Kidney (tissue), 14 donors: Measurements from ENCODE around the gene DPP9. TPM values are rescaled to one million over a fixed set of nuclear protein-coding genes. Genes with fewer than 3 reads are reported as not detected.
A peak's percentile ranks its signal among the peaks of the same experiment; 100 is the strongest.

Source experiments
- DNase-seq, 5 donors: peaks; one replicate each; pipeline ENCODE4 v3.0.0-alpha.2; 2013 to 2020
- FAIRE-seq: peaks from 2 replicates; lab custom pipeline; 2012; peaks lifted over from hg19 to GRCh38; lab: Jason Lieb, UNC
- H3K27ac ChIP-seq, 2 donors: one replicate each; pipeline ENCODE4 v1.7.0; 2013; ENCODE audit warnings: low read depth in 2 of 2, low read length in 2 of 2, inconsistent platforms in 1 of 2
- H3K27me3 ChIP-seq: one replicate; pipeline ENCODE4 v1.7.1; 2013; ENCODE audit warnings: low read length, inconsistent platforms; ENCODE audit not compliant: control insufficient read depth, insufficient read depth
- H3K36me3 ChIP-seq, 3 donors: one replicate each; pipeline versions ENCODE4 v1.7.0 to v1.7.1; 2013; ENCODE audit warnings: low read length in 3 of 3, control low read depth in 1 of 3, inconsistent platforms in 1 of 3; ENCODE audit not compliant: insufficient read depth in 3 of 3, control insufficient read depth in 2 of 3
- H3K4me1 ChIP-seq, 3 donors: one replicate each; pipeline versions ENCODE4 v1.7.0 to v1.7.1; 2013; ENCODE audit warnings: low read length in 3 of 3, inconsistent platforms in 1 of 3, low read depth in 1 of 3; ENCODE audit not compliant: control insufficient read depth in 2 of 3, insufficient read depth in 2 of 3
- H3K4me3 ChIP-seq, 3 donors: one replicate each; pipeline versions ENCODE4 v1.7.0 to v1.8.1; 2013; ENCODE audit warnings: low read length in 3 of 3, control low read depth in 1 of 3, inconsistent platforms in 1 of 3
- H3K9ac ChIP-seq, 3 donors: one replicate each; pipeline versions ENCODE4 v1.7.0 to v1.7.1; 2013; ENCODE audit warnings: low read length in 3 of 3, control low read depth in 1 of 3, inconsistent platforms in 1 of 3
- H3K9me3 ChIP-seq, 3 donors: one replicate each; pipeline versions ENCODE4 v1.7.0 to v1.7.1; 2013; ENCODE audit warnings: low read length in 3 of 3, control low read depth in 1 of 3, inconsistent platforms in 1 of 3; ENCODE audit not compliant: control insufficient read depth in 2 of 3, insufficient read depth in 1 of 3
- intact Hi-C: fragments of 100-400 bp; cut with DNase I; formaldehyde crosslinking; loops from one replicate; pipeline ENCODE4 v1.11.1; 2022
- polyA plus RNA-seq: library from polyadenylated mRNA; stranded (reverse); fragments of 350-450 nt; fragmentation: Illumina TruSeq; extraction: RNeasy Lipid Tissue Mini Kit (QIAGEN cat#74804); gene quantifications from one replicate; pipeline ENCODE4 v1.2.3, GENCODE V29; 2014; ENCODE audit warnings: low read depth, low replicate concordance; ENCODE audit not compliant: insufficient read depth
- total RNA-seq: library from RNA; stranded (reverse); fragmentation: NEBNext Ultra II Directional; extraction: Animal tissue kit (Norgen Biotek cat#: 25700); gene quantifications from one replicate; pipeline ENCODE4 v1.2.1, GENCODE V29; 2021
- TF ChIP-seq, protein P1 (sequence below): IDR thresholded peaks from 3 replicates; pipeline ENCODE4 v1.5.1; 2012; ENCODE audit warnings: mild to moderate bottlenecking, moderate library complexity, borderline replicate concordance; ENCODE audit not compliant: insufficient read depth; ENCODE audit errors: extremely low read depth
- donor health status: control.
- donor health status: control.
- donor health status: control.
- donor health status: control.
- donor health status: control.
- donor health status: DM: yes; HTN: yes; CAD: no.
- donor health status: Normal renal cell carcinoma (clear cell type).

The DPP9 gene
- total and polyA plus RNA-seq, 2 donors from 2014 or later: 14.0 to 61.9 TPM

DNA sequence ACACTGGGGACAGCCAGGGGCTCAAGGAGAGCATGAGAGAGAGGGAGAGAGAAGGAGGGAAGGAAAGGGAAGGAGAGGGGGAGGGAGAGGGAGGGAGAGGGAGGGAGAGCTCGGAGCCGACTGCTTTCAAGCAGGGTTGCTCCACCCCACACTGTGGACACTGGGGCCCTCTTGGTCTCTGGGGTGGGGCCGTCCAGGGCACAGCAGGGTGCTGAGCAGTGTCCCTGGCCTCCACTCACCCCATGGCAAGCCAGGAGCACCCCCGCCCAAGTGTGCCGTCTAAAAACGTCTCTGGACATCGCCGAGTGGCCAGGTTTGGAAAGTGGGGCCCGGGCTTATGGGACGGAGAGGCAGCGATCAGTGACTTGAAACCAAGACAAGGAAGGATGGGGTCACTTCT lies 20.9 kb downstream of the DPP9 start:
- H3K4me3 ChIP-seq: no peak overlapping the region
- peak in 1 of 5 donors; percentile 62 for DNase-seq

DNA sequence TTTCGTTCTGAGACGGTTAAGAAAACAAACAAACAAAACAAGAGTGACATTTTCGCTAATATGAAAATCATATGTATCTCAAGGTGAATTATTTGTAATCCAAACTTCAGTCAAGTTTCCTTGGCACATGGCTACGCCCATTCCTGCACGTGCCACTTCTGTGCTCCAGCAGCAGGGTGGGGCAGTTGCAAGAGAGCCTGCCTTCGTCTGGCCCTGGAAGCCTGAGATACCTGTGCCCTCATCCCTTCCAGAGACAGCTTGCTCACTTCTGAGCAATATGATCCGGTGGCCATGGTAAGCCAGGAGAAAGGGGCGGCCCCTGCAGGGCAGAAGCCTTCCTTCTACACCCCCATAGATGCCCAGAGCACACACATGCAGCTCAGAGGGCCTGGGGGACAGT lies 22.1 kb downstream of the DPP9 start:
- Histone ChIP-seq H3K9ac (no peak overlapping the region), H3K27me3 (no peaks in the 10 kb centered on the region), H3K9me3 (no peaks in the 10 kb centered on the region), H3K36me3 (peaks cover 0 to 45% (median 15%) of the 10 kb centered on the region in 3 donors), H3K4me3 (no peak overlapping the region), H3K4me1 (no peaks in the 10 kb centered on the region), H3K27ac (no peak overlapping the region)
- intact Hi-C loops: no loop called here
- DNase-seq (no peak), FAIRE-seq (no peak)
- TF ChIP-seq, protein P1, sequence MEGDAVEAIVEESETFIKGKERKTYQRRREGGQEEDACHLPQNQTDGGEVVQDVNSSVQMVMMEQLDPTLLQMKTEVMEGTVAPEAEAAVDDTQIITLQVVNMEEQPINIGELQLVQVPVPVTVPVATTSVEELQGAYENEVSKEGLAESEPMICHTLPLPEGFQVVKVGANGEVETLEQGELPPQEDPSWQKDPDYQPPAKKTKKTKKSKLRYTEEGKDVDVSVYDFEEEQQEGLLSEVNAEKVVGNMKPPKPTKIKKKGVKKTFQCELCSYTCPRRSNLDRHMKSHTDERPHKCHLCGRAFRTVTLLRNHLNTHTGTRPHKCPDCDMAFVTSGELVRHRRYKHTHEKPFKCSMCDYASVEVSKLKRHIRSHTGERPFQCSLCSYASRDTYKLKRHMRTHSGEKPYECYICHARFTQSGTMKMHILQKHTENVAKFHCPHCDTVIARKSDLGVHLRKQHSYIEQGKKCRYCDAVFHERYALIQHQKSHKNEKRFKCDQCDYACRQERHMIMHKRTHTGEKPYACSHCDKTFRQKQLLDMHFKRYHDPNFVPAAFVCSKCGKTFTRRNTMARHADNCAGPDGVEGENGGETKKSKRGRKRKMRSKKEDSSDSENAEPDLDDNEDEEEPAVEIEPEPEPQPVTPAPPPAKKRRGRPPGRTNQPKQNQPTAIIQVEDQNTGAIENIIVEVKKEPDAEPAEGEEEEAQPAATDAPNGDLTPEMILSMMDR: no peak

More for the DNA sequence above, 20.9 kb downstream of the DPP9 start:
- Histone ChIP-seq H3K27ac (no peak overlapping the region), H3K27me3 (no peaks in the 10 kb centered on the region), H3K9me3 (no peaks in the 10 kb centered on the region), H3K4me1 (no peaks in the 10 kb centered on the region), H3K9ac (no peak overlapping the region), H3K36me3 (peaks cover 0 to 41% (median 8%) of the 10 kb centered on the region in 3 donors)
- TF ChIP-seq, protein P1: no peak
- FAIRE-seq: no peak
- intact Hi-C loops: no loop called here

DNA sequence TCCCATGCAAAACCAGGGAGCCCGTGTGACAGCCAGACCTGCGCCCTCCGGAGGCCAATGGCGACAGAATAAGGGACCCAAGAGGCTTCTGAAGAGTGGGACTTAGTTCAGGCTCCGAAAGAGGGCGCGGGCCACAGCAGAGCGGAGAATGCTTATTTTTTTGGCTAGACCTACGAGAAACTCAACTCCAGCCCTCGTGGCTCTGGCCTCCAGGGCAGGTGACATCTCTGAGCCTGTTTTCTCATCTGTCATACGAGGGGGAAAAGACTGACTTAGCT lies 23.0 kb downstream of the DPP9 start:
- Histone ChIP-seq H3K9ac (no peak overlapping the region), H3K36me3 (peaks cover 0 to 45% (median 15%) of the 10 kb centered on the region in 3 donors), H3K4me1 (no peaks in the 10 kb centered on the region), H3K9me3 (no peaks in the 10 kb centered on the region), H3K4me3 (no peak overlapping the region), H3K27me3 (no peaks in the 10 kb centered on the region), H3K27ac (no peak overlapping the region)
- intact Hi-C loops: no loop called here
- TF ChIP-seq, protein P1: no peak
- FAIRE-seq (no peak), DNase-seq (peak in 1 of 5 donors; percentile 52)
